Hepatocyte (in vitro differentiated cells): ENCODE data around the gene TRIM7.

Experiments used
- EZH2 ChIP-seq: fragments of 200-600 bp; sonication (generic); IDR thresholded peaks from 2 replicates; pipeline ENCODE4 v1.6.1; 2016; ENCODE audit warnings: antibody characterized with exemption, mild to moderate bottlenecking, borderline replicate concordance
- TF ChIP-seq, protein P1 (sequence below): fragments of 200-600 bp; sonication (generic); IDR thresholded peaks from 2 replicates; pipeline ENCODE4 v1.5.1; 2016; ENCODE audit warnings: antibody characterized with exemption, mild to moderate bottlenecking; ENCODE audit not compliant: poor library complexity

DNA sequence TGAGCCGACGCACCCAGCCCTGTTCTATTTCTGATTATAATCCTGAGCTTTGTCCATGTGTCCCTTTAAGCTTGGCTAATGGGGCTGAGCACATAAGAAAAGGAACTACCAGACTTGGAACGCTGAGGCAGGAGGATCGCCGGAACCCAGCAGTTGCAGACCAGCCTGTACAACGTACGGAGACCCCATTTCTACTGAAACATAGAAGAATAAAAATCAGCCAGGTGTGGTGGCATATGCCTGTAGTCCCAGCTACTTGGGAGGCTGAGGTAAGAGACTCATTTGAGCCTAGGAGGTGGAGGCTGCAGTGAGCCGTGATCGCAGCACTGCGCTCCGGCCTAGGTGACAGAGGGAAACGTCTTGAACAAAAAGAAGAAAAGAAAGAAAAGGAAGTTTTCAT, 22.3 kb downstream of the TRIM7 start:
- TF ChIP-seq, protein P1, sequence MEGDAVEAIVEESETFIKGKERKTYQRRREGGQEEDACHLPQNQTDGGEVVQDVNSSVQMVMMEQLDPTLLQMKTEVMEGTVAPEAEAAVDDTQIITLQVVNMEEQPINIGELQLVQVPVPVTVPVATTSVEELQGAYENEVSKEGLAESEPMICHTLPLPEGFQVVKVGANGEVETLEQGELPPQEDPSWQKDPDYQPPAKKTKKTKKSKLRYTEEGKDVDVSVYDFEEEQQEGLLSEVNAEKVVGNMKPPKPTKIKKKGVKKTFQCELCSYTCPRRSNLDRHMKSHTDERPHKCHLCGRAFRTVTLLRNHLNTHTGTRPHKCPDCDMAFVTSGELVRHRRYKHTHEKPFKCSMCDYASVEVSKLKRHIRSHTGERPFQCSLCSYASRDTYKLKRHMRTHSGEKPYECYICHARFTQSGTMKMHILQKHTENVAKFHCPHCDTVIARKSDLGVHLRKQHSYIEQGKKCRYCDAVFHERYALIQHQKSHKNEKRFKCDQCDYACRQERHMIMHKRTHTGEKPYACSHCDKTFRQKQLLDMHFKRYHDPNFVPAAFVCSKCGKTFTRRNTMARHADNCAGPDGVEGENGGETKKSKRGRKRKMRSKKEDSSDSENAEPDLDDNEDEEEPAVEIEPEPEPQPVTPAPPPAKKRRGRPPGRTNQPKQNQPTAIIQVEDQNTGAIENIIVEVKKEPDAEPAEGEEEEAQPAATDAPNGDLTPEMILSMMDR: no peak
- TF ChIP-seq EZH2: no peak
